ENCODE measurements around the gene NUPR1. TPM values are rescaled to one million over a fixed set of nuclear protein-coding genes. Genes with fewer than 3 reads are reported as not detected.
A peak's percentile ranks its signal among the peaks of the same experiment; 100 is the strongest.
"Not testable (repeated sequence)": the region's sequence is repeated elsewhere in the genome, so short reads cannot be mapped to it uniquely, and the experiment has no call there.

Gene NUPR1
- total RNA-seq, 1 experiment from 2014 or later, result 1.1 TPM

DNA sequence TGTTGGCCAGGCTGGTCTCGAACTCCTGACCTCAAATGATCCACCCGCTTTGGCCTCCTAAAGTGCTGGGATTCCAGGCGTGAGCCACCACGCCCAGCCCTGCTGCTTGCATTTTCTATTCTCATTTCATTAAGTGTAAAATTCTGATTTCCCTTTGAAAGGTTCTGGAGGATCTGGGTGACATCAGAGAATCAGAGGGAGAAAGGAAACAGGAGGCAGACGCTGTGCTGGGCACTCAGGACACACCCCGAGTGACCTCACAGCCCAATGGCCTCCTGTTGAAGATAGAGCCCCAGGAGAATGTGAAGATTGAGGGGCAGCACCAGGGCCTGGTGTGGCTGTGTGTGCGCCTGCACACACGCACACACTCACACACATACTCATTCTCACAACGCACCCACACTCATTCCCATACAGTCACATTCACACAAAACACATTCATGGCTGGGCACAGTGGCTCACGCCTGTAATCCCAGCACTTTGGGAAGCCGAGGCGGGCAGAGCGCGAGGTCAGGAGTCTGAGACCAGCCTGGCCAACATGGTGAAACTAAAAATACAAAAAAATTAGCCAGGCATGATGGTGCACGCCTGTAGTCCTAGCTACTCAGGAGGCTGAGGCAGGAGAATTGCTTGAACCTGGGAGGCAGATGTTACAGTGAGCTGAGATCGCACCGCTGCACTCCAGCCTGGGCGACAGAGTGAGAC, 38.1 kb downstream of the NUPR1 start:
- DNase-seq (ENCODE audit: extremely low read depth, low read depth), result not testable (repeated sequence)

DNA sequence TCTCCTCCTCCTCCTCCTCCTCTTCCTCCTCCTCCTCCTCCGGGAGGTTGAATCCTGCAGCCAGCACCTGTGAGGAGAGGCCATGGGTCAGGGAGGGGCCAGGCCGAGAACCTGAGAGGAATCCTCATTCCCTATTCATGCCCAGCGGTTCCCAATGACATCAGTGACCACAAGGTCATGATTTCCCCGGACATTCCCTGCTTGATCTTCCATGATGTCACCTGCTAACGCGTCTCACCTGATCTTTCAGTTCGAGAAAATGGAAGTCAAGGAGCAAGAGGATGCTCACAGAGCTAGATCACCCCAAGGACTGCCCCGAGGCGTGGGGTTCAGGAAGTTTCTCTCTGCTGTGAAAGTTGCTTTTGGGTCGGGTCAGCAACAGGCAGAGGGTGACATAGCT, 38.9 kb downstream of the NUPR1 start:
- DNase-seq (ENCODE audit: extremely low read depth, low read depth), result no peak

DNA sequence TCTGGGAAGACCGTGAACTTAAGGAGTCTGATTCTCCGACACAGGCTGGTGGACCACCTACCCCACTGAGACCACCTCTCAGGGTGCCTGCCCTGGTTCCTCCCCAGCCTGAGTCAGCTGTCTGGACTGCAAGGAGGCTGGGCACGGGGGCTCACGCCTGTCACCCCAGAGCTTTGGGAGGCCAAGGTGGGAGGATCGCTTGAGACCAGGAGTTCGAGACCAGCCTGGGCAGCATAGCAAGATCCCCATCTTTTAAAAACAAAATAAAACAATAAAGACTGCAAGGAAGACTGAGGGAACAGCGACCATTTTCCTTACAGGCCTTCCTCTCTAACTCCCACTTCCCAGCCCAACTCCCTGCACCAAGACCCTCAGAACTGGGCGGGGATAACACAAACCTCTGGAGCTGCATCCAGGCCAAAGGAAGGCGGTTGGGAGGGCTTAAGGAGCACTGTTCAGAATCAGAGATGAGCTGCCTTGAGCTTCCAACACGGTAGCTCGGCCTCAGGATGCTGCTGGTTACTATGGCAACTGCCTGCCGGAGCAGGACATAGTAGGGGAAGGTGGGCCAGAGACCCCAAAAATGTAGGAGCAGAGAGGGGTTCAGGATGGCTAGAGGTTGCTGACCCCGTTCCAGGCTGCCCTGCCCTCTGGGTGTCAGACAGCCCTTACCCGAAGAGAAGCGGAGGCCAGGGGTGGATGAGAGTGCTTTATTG, 40.0 kb downstream of the NUPR1 start:
- no peak for DNase-seq (ENCODE audit: extremely low read depth, low read depth)

DNA sequence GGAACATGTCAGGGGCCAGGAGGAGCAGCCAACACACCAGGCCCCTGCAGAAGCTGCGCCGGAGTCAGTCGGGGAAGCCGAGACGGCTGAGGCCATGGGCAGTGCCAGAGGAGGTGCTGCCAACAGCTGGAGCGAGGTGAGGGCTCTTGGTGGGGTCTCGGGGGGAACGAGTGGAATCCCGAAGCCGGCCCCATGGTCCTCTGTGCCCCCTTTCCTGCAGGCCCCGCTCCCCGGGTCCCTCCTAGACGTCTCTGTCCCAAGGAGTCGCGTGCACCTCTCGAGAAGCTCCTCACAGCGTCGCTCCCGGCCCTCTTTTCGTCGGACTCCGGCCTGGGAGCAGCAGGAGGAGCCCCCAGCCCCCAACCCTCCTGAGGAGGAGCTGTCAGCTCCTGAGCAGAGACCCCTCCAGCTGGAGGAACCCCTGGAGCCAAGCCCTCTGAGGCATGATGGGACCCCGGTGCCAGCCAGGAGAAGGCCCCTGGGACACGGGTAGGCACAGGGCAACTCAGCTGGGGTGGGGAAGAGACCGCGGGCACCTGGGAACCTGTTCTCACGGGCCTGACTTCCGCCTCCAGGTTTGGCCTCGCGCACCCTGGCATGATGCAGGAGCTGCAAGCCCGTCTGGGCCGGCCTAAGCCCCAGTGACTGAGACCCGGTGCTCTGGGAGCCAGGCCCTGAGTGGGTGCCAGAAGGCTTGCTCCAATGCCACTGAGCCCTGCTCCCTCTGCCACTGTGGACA, 40.7 kb downstream of the NUPR1 start:
- no peak for DNase-seq (ENCODE audit: extremely low read depth, low read depth)

DNA sequence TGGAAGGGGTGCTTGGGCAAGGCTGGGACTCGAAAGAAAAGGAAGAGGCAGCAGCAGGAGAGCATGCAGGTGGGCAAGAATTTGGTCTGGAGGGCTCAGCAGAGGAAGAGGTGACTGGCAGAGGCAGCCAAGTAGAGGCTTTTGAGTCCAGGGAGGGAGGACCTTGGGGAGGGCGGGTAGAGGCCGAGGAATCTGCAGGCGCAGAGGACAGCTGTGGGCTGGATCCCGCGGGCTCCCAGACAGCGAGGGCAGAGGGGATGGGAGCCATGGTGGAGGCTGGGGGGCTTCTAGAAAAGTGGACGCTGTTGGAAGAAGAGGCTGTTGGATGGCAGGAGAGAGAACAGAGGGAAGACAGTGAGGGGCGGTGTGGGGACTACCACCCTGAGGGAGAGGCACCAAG, 41.4 kb downstream of the NUPR1 start:
- no peak for DNase-seq (ENCODE audit: extremely low read depth, low read depth)

DNA sequence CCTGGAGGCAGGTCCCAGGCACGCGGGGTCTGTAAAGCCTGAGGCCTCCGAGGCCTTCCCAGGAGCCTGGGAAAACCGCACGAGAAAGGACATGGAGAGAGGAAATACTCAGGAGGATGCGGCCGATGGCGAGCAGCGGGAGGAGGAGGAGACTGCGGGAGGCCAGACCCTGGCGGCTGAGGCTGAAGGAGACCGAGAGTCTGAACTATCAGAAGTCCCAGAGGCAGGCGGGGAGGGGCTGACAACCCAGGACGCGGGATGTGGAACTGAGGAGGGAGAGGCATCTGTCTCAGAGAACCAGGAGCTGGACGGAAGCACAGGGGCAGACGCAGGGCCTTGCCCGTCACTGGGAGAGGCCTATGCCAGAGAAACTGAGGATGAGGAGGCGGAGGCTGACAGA, 41.9 kb downstream of the NUPR1 start:
- DNase-seq (ENCODE audit: extremely low read depth, low read depth), result no peak

DNA sequence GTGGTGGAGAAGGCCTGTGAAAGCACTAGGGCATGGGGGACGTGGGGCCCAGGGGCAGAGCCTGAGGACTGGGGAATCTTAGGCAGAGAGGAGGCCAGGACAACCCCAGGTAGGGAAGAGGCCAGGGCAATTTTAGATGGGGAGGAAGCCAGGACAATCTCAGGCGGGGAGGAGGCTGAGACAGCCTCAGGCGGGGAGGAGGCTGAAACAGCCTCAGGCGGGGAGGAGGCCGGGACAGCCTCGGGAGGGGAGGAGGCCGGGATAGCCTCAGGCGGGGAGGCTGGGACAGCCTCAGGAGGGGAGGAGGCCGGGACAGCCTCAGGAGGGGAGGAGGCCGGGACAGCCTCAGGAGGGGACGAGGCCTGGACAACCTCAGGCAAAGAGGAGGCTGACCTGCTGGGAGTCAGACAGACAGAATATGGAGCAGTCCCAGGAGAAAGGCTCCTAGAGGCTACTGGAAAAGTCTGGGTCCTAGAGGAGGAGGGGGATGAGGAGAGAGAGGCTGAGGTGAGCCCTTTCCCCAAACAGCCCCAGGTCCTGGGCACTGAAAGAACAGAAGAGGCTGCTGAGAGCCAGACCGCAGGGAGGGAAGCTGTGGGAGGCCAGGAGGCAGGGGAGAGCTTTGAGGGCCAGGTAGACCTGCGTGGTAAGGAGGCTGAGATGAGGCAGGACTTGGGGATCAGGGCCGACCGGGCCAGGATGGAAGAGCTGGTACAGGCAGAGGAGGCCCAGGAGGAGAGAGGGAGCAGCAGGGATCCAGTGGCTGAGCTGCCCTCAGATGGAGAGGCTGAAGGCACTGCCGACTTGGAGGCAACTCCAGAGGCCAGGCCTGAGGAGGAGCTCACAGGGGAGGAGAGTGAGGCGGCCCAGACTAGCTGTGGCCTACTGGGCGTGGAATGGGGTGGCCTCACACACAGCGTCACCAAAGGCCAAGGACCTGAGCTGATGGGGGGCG, 42.7 kb downstream of the NUPR1 start:
- DNase-seq (ENCODE audit: extremely low read depth, low read depth), result no peak

DNA sequence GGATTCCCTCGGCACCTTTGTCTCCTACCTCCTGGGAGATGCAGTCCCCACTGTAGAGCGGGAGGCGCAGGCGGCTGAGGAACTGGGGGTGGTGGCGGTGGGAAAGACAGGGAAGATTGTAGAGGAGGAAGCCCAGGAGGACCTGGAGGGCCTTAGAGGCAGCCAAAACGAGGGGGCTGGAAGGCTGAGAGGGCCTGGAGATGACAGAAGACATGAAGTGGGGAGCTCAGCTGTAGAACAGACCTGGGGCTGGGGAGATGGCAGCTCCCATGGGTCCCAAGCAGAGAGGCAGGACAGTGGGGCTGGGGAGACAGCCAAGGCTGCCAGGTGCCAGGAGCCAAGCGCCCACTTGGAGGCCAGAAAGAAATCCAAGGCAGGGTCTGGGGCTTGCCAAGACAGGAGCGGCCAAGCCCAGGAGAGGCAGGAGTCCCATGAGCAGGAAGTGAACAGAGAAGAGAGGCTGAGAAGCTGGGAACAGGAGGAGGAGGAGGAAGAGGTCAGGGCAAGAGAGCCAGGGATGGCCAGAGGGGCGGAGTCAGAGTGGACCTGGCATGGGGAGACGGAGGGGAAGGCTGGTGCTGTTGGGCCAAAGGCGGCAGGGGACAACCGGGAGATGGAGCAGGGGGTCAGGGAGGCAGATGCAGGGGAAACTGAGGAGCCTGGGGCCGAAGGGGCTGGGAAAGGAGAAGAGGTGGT, 43.5 kb downstream of the NUPR1 start:
- DNase-seq (ENCODE audit: extremely low read depth, low read depth), result no peak

DNA sequence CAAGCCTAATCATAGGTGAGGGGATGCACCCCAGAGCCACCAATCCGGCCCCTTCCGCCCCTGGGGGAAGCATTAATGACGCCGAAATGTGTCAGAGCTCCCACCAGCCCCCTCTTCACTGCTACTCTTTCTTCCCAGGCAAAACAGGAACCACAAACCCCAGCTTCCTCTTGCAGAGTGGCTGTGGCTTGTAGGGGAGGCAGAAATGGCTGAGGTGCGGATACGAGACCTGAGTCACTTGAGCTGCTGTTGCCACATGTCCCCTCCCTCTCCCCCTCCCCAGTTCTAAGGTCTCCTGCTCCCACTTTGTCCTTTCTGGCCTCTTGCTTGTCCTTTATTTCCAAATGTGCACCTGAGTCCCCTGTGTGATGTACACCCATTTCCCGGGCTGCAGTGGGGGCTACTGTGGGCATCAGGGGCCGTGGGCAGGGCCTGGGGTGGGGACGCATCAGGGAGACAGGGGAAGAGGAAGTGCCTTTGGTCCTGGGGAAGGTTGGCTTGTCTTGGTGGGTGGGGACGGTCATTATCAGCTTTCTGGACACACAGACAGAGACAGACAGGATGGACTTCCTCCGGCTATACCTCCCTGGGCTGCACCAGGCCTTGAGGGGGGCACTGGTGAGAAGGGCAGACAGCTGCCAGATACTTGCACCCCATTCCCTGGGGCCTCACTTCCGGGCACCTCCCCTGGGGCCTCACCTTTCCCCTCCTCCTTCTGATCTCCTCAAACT, 44.5 kb downstream of the NUPR1 start, which contains the start of gene APOBR:
TSS of gene APOBR (plus strand) at position 523 of the 731 bp plus-strand sequence. CDS start at position 562, 39 bp downstream.
- DNase-seq (ENCODE audit: extremely low read depth, low read depth), result no peak

DNA sequence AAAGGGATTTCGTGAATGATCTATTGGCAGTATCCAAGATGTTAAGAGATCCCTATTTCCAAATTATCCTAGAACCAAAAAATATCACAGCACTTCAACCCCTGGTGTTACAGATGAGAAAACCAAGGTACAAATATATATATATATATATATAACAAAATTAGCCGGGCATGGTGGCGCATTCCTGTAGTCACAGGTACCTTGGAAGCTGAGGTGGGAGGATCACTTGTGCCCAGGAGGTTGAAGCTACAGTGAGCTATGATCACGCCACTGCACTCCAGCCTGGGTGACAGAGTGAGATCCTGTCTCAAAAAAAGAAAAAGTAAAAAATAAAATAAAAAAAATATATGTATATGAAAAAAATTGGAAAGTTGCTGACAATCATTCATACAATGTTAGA, 46.3 kb downstream of the NUPR1 start:
- DNase-seq (ENCODE audit: extremely low read depth, low read depth), result no peak

DNA sequence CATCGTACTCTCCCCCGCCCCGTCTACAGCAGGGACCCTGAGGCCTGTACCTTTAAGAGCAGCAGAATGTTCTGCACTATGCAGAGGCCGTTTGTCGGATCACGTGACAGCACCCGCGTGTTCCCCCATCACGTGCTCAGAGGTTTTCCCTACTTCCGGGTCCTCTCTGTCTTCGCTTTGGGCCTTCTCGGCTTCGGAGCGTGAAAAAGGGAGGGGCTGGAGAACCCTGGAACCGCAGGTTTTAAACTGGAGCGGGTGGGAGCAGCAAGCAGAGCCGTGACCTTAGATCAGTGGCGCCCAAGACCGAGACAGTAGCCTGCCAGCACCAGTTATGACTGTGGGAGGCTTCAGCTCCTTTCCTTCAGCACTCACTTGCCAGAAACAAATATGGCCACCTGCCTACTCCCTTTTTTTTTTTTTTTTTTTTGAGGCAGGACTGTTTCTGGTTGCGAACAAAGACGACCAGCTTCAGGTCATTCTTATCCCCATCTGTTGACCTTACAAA, 46.8 kb downstream of the NUPR1 start, which contains the start of gene CLN3:
TSS of gene CLN3 (minus strand) at position 105 of the 505 bp plus-strand sequence. CDS start 315 bp downstream, outside the sequence.
- DNase-seq (ENCODE audit: extremely low read depth, low read depth), result peak; percentile 92

DNA sequence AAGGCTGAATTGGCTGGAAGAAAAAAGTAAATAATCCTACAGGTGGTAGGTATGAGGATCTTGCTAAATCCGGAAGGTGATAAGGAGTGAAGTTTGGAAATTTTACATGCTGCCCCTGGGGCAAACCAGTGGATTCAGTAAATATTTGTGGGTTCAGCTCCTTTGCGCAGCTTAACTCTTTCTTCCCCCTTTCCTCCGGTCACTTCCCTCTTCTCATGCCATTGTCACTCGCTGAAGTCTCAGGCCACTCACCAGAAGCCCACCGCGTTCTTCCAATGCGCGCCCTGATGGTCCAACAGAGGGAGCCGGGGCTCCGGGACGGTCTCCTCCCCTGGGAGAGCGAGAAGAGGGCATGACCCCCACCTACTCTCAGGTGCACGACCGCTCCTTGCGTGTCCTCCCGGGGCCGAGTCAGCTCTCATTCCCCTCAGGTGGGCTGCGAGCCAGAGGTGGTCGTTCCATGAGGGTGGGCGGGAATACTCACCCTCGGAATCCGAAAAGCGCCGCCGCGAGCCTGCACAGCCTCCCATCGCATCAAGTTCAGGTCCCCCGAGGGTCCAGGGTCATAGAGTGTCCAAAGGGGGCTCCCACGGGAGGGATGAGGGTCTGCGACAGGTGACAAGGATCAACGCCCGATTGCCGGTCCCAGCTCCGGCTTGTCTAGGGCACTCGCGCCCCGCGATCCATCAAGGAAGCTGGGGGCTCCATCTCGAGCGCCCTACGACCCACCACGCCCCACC, 47.4 kb downstream of the NUPR1 start:
- no peak for DNase-seq (ENCODE audit: extremely low read depth, low read depth)

DNA sequence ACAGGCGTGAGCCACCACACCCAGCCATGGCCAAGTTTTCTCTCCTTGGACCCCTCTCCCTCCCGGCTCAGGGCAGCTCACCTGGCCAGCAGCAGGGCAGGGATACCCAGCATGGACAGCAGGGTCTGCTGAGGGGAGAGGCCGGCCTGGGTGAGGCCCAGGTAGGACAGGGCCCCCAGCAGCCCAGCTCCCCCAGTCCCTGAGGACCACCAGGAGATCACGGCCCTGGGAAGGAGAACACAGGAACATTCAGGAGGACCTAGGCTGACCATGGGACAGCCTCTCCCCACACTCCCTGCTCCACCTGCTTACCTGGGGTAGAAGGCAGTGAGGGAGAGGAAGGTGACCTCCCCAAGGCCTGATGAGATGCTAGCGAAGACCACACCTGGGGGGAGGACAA, 52.5 kb downstream of the NUPR1 start:
- no peak for DNase-seq (ENCODE audit: extremely low read depth, low read depth)

DNA sequence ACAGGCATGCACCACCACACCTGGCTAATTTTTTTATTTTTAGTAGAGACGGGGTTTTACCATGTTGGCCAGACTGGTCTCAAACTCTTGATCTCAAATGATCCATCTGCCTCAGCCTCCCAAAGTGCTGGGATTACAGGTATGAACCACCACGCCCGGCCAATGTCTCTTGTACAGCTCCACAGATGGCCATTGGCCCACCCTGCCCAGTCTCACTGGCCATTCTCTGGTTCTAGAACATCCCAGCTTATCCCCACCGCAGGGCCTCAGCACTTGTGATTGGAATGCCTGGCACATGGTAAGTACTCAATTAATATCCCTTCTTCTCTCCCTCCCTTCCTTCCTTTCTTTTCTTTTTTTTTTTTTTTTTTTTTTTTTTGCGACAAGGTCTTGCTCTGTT, 55.4 kb downstream of the NUPR1 start:
- DNase-seq (ENCODE audit: extremely low read depth, low read depth), result not testable (repeated sequence)
